Measurements from ENCODE around the gene NCKAP5.
"Not testable (repeated sequence)": the region's sequence is repeated elsewhere in the genome, so short reads cannot be mapped to it uniquely, and the experiment has no call there.

Gene NCKAP5

DNA sequence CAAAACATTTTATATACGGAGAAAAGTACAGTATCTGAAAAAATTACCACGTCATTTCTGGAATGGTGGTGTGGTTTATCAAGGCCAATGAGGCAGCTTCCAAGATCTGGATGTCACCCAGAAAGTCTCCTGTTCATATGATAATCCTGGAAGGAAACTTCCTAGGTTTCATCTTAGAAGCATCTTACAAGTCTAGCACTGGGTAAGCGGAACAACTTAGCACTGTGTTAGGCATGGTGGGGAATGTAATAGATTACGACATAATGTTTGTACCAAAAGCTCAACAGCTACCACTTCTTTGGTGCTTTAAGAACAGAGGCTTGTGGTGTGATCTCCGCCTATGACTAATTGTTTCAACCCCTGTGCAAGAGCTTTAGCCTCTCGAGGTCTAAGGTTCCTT lies 835.2 kb downstream of the NCKAP5 start:
- DNase-seq: no peak

- no peak for DNase-seq
These were observed 835.6 kb downstream of the NCKAP5 start for GRCh38 chr2:132732694-132733093.

GRCh38 chr2:132731441-132731840 lies 836.8 kb downstream of the NCKAP5 start:
- no peak for DNase-seq

DNA sequence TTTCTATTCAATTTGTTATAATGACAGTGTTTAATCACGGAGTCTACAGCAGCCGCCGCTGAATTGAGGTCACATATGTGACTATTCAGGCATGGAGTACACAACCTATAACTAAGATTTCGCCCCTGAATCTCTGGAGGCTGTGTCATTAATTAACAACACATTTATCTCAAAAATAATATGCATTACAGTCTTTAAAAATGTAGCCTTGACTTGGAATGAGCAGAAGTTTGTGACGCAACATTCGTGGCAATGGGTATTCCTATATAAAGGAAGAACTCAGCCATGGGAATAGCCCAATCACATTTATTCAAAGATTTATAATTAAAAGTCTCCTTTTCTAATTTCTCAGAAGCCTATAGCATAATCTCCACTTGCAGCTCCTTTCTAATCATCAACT lies 837.7 kb downstream of the NCKAP5 start:
- DNase-seq: no peak

DNA sequence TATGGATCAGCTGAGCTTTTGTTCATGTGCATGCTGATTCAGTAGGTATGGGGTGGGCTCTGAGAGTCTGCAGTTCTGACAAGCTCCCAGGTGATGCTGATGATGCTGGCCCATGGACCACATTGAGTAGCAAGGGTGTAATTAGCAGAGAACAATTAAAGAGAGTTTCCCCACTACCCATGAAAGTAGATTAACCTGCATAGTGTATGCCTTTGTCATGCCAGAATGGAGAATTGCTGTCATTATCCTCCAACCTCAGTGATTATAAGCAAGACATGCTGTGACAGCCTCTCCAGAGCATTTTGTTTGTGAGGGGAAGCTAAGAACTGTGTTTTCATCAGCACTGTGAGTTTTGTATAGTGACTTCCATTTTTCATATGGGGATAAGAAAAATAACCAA lies 838.7 kb downstream of the NCKAP5 start:
- DNase-seq: no peak

DNA sequence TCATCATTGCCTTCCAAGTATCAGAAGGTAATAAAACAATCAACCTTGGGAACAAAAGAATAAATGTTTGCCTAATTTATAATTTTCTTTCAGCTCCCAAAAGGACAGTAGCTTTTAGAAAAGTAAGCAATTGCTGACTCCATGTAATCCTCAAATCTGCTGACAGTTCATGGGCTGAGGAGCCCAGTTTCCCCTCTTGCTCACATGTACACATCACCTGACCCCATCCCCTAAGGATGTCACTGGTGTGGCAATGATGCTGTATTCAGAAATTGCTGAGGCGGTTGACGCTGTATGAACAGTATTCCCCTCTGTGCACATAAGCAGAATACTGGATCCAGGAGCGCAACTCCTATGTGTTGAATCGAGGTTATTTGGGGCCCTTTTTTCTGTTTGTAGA lies 842.1 kb downstream of the NCKAP5 start:
- DNase-seq: no peak

GRCh38 chr2:132725748-132726147 lies 842.5 kb downstream of the NCKAP5 start:
- no peak for DNase-seq

DNA sequence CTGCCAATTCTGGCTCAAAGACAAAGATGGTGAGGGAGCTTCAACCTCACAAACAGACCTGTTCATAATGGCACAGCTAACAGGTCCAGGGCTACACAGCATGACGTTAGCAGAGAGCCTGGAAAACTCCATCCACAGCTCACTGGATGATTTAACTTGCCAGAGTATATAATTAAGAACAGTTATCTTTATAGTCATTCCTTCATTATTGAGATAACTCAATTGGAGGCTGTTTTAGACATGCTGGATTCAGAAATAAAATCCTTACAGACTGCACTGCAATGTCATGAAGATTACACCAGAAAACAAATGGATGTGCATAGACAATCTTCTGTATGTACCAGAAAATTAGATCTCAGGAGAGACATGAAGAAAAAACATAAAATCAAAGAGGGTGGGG lies 843.1 kb downstream of the NCKAP5 start:
- no peak for DNase-seq

DNA sequence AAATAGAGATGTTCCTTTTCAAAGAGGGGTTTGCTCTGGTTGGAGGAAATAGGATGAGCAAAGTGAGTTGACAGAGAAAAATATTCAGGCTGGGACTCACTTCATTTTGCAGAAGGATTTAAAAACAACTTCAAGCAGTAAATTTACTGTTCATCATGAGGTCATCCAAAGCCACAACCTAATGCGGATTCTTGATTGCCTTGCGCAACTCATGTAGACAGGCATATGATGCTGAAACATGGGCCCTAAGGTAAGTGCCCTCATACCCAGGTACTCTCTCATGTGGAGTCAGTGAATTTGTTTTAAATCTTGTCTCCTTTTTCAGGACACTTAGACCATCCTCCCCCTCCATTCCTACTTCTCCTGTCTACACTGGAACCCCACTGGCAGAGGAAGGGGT lies 846.3 kb downstream of the NCKAP5 start:
- DNase-seq: no peak

- DNase-seq: no peak
These were observed 847.9 kb downstream of the NCKAP5 start for GRCh38 chr2:132720393-132720792.

DNA sequence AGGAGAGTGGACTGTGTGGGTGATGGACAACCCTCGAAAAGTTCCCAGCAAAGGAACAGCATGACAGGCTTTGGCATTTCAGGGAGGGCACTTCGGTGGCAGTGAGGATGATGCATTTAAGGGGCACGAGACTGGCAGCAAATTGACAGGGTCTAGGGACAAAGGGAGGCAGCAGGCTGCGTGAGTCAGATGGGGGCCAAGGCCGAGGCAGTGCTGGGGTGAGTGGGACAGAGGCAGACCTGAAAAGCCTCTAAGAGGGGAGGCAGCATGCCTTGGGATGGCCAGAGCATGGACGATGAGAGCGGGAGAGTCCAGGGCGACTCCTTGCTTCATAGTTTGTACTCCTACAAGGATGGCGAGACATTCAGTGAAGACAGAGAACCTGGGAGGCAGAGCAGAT lies 848.8 kb downstream of the NCKAP5 start:
- DNase-seq: no peak

DNA sequence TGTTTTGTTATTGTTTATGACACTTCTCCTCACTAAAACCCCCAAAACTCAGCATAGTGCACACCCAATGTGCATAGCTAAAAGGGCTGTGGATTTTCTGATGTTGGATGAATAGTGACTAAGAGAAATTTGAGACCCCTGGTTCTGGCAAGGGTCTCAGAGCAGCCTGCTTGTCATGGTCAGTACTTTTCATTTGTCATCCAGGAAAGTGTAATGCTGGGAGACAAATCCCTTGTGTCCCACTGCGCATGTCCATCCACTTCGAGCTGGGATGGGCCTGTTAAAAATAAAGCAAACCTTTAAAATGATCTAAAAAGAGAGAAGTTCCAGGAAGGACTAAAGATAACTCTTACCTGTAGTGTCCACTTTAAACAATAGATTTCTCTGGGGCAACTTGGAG lies 851.3 kb downstream of the NCKAP5 start:
- no peak for DNase-seq

DNA sequence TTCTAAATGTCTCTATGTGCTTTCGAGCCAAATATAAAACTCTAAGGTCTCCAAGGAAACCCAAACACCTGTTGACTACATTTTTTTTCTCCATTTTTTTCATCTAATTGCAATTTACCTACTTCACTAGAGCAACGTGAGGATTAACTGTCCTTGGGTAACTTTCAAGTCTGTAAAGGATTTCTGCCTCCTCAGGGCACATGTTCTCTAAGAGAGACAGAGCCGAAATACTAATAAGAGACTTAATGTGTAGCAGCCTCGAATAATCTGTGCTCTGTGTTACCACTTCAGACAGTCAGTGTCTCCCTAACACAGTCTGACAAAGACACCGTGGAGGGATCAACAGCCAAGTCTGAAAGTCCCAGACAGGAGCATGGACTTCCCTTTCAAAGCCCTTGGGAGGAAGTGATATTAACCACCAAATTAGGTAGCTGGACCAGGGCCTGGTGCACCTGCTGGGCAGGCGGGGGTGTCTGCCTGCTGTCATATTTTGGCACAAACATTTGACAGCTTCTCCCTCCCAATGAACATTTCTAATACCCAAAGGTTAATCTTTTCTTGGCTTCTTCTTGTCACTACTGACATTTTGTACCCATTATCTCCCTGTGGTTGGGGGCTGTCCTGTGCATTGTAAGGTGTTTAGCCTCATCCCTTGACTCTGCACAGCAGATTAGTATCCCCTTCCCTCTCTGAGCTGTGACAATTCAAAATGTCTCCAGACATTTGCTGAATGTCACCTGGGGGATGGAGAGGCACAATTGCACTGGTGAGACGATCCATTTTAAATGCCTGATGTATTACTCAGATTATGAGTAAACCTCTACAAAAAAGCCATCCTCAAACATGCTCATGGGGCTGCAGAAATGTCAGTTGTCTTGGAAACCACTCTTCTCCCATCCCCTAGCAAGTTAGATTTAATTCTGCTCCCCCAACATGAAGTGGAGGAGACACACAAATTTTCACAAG lies 852.6 kb downstream of the NCKAP5 start:
- no peak for DNase-seq

DNA sequence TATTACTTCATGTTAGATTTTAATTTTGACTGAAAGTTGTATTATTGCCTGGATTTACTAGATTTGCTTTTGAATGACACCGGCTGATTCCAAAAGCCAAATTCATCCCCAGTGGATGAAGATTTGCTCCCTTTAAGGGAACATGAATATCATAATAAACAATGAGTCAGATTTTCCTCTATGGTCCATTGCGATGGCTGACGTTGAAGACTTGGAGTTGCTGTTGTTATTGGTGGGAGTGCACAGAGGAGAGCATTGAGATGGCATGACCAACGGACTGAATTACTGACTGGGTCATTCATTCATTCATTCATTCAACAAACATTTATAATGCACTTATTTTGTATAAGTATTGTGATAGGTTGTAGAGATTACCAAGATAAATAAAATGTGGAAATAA lies 864.9 kb downstream of the NCKAP5 start:
- DNase-seq: no peak

GRCh38 chr2:132701810-132702209 lies 866.5 kb downstream of the NCKAP5 start:
- no peak for DNase-seq

DNA sequence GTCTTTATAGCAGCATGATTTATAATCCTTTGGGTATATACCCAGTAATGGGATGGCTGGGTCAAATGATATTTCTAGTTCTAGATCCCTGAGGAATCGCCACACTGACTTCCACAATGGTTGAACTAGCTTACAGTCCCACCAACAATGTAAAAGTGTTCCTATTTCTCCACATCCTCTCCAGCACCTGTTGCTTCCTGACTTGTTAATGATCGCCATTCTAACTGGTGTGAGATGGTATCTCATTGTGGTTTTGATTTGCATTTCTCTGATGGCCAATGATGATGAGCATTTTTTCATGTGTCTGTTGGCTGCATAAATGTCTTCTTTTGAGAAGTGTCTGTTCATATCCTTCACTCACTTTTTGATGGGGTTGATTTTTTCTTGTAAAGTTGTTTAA lies 868.5 kb downstream of the NCKAP5 start:
- DNase-seq: not testable (repeated sequence)

DNA sequence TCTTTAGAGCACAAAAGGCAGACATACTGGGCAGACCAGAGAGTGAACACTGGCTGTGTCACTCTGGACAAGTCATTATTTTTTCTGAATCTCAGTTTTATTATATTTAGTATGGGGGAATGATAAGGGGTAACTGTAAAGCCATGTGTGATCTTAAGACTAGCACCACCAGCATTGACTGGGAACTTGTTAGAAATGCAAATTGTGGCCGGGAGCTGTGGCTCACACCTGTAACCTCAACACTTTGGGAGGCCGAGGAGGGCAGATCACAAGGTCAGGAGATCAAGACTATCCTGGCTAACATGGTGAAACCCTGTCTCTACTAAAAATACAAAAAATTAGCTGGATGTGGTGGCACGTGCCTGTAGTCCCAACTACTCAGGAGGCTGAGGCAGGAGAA lies 869.9 kb downstream of the NCKAP5 start:
- not testable (repeated sequence) for DNase-seq

- DNase-seq: no peak
These were observed 870.6 kb downstream of the NCKAP5 start for GRCh38 chr2:132697556-132698205.

GRCh38 chr2:132692816-132693215 lies 875.4 kb downstream of the NCKAP5 start:
- no peak for DNase-seq

DNA sequence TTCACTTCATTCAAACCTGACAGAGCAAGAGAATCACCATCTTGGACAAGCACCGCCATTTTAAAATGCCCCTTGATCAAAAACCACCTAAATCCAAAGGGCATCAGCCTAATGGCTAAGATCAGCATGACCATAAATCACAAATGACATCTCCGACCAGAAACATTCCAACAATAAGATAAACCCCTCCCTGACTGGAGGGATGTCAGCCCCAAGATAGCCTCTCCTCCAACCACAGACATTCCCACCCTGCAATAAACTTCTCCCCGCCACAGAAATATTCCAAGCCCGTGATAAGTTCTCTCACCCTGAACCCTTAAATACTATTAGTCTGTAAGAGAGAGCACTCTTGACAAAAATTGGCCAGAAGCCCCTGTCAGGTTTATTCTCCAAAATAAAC lies 876.7 kb downstream of the NCKAP5 start:
- DNase-seq: no peak

GRCh38 chr2:132690664-132691303 lies 877.5 kb downstream of the NCKAP5 start:
- no peak for DNase-seq

GRCh38 chr2:132681766-132682165 lies 886.5 kb downstream of the NCKAP5 start:
- DNase-seq: no peak

DNA sequence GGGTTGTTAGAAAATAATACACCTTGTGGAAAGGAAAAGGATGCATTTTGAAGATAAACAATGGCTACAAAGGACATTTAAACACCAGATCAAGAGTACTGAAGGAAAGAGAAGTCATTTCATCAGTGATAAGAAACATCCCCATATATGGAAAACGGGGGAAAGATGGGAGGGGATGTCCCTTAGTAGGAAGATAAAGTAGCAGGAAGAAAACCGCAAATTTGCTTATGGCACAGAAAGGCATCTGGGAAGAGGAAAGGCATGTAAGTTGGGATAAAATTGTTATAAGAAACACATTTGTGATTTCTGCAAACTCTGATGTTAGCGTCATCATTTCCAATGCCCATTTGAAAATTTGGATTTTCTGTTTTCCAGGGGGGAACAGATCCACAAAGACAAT lies 887.7 kb downstream of the NCKAP5 start:
- DNase-seq: no peak

DNA sequence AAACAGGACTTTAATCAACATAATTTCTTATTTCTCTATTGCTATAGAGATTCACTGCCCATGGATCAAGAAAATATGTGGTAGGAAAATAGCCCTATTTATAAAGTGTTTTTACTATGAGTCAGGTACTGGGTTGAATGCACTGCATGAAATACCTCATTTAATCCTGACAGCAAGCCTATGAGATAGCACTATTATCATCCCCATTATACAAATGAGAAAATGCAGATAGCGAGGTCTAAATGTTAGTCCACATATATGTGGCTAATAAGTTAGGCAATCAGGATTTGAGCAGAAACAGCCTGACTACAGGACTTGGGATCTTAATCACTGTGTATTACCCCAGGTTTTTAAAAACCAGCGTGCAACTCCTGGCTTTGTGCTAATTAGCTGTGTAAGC lies 889.8 kb downstream of the NCKAP5 start:
- DNase-seq: no peak

Data from activated naive CD4-positive, alpha-beta T cell treated with anti-CD3 and anti-CD28 coated beads, Interleukin-2, amount 50 U/mL, for 16 hours (primary cell).